Amniotic epithelial cell (primary cell): ENCODE measurements around the gene CDK5RAP1.
A peak's percentile ranks its signal among the peaks of the same experiment; 100 is the strongest.
"Not testable (repeated sequence)": the region's sequence is repeated elsewhere in the genome, so short reads cannot be mapped to it uniquely, and the experiment has no call there.

Experiments used
- DNase-seq: peaks from one replicate; pipeline ENCODE4 v3.0.0-alpha.2; 2010; ENCODE audit warnings: low read depth

CDK5RAP1 gene

GRCh38 chr20:33419140-33419974 lies 18.0 kb upstream of the CDK5RAP1 start:
- peak; percentile 69 for DNase-seq

- DNase-seq = no peak
These were observed 16.7 kb upstream of the CDK5RAP1 start for GRCh38 chr20:33418033-33418432.

DNA sequence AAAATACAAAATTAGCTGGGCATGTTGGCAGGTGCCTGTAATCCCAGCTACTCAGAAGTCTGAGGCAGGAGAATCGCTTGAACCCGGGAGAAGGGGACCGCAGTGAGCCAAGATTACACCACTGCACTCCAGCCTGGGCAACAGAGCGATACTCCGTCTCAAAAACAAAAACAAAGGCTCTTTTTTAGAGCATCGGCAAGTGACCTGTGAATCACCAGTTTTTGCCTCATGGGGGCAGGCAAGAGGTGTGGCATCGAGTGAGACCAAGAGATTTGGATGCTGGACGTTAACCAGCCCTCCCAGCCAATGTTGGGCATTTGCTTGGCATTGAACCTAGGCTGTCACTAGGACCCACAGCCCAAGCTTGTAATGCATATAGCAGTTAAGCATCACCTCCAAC lies 14.6 kb upstream of the CDK5RAP1 start:
- DNase-seq = peak; percentile 25

GRCh38 chr20:33412484-33412838 lies 11.1 kb upstream of the CDK5RAP1 start:
- no peak for DNase-seq

GRCh38 chr20:33411711-33412483 lies 10.6 kb upstream of the CDK5RAP1 start:
- no peak for DNase-seq

DNA sequence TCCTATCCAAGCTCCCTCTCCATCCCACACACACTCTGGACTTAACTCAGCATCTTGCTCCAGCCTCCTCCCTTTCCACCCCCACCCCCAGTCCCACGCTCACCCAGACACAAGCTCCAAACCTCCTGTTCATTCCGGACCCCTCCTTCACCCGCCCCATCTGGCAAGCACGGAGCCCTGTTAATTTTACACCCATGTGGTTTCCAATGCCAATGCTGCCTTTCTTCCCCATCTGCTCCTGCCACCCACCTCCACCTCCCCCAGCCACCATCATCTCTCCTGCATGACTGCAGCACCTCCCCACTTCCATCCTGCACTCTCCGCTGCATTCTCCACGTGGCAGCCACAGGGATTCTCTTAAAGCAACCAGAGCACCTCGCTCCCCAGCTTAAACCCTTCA lies 9.9 kb upstream of the CDK5RAP1 start:
- DNase-seq = no peak

- no peak for DNase-seq
These were observed 8.9 kb upstream of the CDK5RAP1 start for GRCh38 chr20:33410081-33410742.

GRCh38 chr20:33408716-33409654 lies 7.7 kb upstream of the CDK5RAP1 start:
- DNase-seq = no peak

DNA sequence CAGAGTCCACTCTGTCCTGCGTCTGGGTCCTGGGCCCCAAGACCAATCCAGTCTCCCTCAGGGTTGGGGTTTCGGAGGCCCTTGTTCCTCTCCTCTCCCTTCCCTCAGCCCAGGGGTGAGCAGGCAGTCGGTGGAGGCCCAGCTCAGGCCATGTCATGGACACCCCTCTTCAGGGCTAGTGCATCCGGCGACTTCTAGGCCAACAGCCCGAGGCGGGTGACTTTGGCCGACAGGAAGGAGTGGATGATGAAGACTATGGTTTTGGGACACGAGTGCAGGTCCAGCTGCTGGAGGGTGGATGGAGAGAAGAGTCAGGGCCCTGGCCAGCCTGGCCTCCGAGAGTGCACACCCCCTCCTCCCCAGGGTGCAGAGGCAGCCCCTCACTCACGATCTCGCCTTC lies 7.0 kb upstream of the CDK5RAP1 start:
- no peak for DNase-seq

DNA sequence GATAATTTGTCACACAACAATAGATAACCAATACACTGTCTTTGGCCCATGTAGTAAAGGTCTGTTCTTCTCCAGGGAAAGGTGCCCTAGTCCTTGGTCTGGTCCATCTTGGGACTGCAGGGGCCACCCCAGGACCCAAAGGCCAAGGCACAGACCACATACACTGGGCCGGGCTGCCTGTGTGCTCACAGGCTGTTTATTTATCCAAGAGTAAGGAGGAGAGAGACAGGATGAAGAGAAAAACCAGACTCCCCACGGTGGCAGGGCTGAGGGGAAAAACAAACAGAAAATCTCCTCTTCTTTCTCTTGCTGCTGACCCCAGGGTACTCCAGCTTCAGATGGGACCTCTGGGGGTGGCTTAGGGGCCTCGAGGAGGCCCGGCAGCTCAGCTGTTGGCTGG lies 6.5 kb upstream of the CDK5RAP1 start:
- DNase-seq = no peak

- no peak for DNase-seq
These were observed 5.9 kb upstream of the CDK5RAP1 start for GRCh38 chr20:33407251-33407650.

GRCh38 chr20:33404281-33404680 lies 3.0 kb upstream of the CDK5RAP1 start:
- DNase-seq = no peak

GRCh38 chr20:33401921-33402369 lies 626 bp upstream of the CDK5RAP1 start:
- DNase-seq = no peak

DNA sequence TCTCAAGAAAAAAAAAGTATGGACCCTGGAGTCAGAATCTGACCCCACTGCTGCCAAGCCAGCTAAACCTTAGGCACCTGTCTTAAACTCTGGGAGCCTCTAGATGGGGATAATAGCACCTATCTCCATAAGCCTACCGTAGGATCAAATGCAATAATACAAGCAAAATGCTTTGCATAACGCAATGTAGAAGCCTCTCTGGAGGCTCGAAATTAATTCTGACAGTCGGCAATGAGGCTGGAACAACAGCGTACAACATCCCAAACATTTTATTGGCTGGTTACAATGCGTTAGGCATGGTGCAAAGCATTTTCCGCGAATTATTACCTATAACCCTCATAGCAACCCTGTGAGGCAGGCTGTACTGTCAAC lies 521 bp downstream of the CDK5RAP1 start:
- DNase-seq = no peak

GRCh38 chr20:33399924-33400323 lies 1.4 kb downstream of the CDK5RAP1 start:
- DNase-seq = peak; percentile 76

DNA sequence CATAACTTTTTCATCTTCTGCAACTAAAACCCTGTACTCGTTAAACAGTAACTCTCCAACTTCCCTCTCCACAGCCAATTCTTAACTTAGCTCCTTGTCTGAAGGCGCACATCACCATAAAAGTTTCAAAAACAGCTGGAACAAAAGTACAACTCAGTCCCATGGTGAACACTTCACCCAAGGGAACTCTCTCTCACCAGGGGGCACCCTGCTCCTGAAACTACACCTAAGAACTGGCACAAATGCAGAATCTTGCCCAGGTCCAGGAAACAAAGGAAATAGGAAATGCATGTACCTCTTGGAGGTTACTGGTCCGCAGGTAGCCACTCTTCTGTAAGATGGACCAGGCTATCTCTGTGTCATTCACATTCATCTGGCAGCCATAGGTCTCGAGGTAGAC lies 6.6 kb downstream of the CDK5RAP1 start:
- DNase-seq = no peak

GRCh38 chr20:33393609-33394008 lies 7.7 kb downstream of the CDK5RAP1 start:
- DNase-seq = no peak

- DNase-seq = no peak
These were observed 9.4 kb downstream of the CDK5RAP1 start for GRCh38 chr20:33391722-33392415.

DNA sequence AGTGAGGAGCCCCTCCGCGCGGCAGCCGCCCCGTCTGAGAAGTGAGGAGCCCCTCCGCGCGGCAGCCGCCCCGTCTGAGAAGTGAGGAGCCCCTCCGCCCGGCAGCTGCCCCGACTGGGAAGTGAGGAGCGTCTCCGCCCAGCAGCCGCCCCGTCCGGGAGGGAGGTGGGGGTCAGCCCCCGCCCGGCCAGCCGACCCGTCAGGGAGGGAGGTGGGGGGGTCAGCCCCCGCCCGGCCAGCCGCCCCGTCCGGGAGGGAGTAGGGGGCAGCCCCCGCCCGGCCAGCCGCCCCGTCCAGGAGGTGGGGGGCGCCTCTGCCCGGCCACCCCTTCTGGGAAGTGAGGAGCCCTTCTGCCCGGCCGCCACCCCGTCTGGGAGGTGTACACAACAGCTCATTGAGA lies 12.0 kb downstream of the CDK5RAP1 start:
- DNase-seq = not testable (repeated sequence)

GRCh38 chr20:33388268-33388667 lies 13.1 kb downstream of the CDK5RAP1 start:
- no peak for DNase-seq

DNA sequence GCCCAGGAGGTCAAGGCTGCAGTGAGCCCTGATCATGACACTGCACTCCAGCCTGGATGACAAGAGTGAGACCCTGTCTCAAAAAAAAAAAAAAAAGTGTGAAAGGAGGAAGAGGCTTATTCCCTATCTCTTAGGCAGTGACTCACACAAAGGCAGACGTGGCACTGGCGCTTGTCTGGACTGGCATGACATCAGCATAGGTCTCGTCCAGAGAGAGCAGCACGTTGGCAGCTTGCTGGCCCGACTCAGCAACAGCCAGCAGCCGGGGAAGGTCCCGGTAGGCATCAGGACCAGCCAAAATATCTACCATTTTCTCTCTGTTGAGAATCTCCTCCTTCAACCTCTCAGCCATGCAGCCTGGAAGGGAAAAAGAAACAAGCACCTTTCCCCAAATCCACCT lies 14.1 kb downstream of the CDK5RAP1 start:
- DNase-seq = peak; percentile 88
